UCSD-AML1 (cell line): ENCODE results near the gene B4GALT2.
A peak's percentile ranks its signal among the peaks of the same experiment; 100 is the strongest.

Experiments used
- DNase-seq: peaks from one replicate; lab custom pipeline; 2025; ENCODE audit not compliant: unreplicated experiment; lab: John Stamatoyannopoulos, UW

B4GALT2 gene

DNA sequence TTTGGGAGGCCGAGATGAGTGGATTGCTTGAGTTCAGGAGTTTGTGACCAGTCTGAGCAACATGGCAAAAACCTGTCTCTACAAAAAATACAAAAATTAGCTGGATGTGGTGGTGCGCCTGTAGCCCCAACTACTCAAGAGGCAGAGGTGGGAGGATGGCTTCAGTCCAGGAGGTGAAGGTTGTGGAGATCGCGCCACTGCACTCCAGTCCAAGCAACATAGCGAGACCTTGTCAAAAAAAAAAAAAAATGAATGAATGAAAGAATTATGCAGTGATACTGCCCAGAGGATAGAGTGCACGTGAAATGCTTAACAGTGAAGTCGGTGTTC lies 9.6 kb upstream of the B4GALT2 start:
- no peak for DNase-seq

DNA sequence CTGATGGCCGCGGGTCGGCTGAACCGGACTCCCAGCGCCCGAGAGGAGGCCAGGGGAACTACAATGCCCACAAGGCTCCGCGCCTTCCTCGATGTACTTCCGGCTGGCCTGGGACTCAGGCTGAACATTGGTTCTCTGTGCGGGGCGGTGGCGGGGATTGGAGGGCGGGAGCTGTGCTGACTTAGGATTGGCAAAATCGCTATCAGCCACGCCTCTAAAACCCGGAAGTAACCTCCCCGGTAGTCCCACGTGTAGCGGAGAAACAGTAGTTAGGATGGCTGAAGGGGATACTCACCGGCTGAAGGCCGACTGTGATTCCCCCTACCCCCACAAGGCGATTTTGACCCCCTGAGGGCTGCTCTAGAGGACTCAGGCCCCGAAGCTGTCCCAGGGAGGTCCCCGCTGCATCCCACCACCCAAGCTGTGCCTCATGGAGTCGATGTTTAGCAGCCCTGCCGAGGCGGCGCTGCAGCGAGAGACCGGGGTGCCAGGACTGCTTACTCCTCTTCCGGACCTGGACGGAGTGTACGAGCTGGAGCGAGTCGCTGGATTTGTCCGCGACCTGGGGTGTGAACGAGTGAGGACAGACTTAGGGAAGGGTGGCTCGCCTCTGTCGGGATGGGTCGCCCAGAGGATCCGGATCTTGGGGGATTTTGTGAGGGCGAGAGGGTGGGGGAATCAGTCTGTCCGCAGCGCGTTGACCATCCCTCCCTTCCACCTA lies 9.1 kb upstream of the B4GALT2 start, which contains the start of gene DPH2:
DPH2 (plus strand) TSS at position 265 of the 721 bp plus-strand sequence; CDS start at position 431, 166 bp downstream.
- DNase-seq, result peak; percentile 95

DNA sequence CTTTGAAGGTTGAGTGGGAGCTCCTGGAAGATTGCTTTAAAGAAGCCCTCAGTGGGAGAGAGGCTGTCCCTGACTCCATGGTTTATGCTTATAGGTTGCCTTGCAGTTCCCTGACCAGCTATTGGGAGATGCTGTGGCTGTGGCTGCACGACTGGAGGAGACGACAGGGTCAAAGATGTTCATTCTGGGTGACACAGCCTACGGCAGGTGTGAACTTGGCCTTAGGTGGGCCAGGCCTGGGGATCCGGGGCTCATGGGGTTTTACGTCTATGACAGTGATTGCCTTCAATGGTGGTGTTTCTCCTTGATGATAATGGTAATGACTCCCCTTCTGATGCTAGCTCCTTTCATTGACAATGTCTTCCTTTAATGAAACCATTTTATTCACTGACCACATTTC lies 8.5 kb upstream of the B4GALT2 start:
- no peak for DNase-seq

DNA sequence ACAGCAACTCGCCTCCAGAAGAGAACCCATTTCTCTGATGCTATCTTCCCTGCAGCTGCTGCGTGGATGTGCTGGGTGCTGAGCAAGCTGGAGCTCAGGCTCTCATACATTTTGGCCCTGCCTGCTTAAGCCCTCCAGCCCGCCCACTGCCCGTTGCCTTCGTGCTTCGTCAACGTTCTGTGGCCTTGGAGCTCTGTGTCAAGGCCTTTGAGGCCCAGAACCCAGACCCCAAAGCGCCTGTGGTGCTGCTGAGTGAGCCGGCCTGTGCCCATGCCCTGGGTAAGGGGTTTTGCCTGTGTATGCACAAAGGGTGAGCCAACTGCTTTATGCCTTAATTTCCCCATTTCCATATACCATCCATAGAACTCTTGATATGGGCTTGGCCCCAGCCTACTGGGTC lies 8.1 kb upstream of the B4GALT2 start:
- no peak for DNase-seq

DNA sequence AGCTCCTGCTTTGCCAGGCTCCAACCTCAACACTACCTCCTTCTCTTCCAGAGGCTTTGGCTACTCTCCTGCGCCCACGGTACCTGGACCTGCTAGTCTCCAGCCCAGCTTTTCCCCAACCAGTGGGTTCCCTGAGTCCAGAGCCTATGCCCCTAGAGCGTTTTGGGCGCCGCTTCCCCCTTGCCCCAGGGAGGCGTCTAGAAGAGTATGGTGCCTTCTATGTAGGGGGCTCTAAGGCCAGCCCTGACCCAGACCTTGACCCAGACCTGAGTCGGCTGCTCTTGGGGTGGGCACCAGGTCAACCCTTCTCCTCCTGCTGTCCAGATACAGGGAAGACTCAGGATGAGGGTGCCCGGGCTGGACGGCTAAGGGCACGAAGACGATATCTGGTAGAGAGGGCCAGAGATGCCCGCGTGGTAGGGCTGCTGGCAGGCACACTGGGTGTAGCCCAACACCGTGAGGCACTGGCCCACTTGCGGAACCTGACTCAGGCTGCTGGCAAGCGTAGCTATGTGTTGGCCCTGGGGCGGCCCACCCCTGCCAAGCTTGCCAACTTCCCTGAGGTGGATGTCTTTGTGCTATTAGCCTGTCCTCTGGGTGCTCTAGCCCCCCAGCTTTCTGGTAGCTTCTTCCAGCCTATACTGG lies 7.6 kb upstream of the B4GALT2 start:
- DNase-seq, result no peak

DNA sequence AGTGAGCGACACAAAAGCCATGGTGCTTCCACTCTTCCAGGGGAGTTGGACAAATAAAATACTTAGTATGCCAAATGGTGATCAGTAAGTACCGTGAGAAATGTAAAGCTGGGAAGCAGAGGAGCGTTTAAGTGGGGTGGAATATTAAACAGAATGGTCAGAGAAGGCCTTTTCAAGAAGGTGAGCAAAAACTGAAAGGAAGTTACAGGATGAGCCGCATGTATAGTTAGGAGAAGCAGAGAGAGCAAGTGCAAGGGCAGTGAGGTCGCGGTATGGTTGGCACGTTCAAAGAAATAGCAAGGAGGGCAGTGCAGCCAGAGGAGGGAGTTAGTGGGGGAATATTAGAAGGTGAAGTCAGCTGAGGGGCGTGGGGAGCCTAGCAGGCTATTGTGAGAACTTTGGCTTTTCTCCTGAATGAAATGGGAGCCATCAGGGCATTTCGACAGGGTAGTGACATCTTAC lies 5.0 kb upstream of the B4GALT2 start:
- no peak for DNase-seq

DNA sequence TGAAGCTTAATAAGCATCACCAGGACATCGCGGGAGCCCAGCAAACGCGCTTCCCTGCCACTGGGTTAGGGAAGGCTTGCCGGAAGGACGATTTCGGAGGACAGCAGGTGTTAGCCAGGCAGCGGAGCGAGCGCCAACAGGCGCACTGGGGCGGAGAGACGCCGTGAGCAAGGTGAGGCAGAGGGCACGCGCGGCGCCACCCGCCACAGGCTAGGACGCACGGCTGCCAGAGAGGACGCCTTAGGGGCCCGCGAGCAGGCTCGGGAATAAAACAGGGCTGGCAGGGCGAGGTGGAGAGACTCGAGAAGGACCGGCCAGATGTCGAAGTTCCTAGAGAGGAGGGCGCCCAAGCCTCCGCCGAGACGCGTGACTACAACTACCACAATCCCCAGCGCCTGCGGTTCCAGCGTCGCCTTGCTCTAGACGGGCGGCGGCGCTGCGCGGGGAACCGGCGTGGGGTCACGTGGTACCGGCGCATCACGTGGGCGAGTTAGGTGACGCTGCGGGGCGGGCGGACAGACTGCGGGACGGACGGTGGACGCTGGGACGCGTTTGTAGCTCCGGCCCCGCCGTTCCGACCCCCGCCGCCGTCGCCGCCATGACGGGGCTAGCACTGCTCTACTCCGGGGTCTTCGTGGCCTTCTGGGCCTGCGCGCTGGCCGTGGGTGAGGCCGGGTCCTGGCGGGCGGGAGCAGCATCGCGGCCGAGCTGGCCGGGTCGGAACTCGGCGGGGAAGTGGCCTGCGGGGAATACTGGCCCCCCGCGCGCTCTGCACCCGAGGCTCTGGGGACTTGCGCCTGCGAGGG lies 4.4 kb upstream of the B4GALT2 start, which contains the start of gene ATP6V0B:
ATP6V0B (plus strand) TSS at position 518 of the 806 bp plus-strand sequence; CDS start at position 599, 81 bp downstream.
- DNase-seq, result peak; percentile 94

DNA sequence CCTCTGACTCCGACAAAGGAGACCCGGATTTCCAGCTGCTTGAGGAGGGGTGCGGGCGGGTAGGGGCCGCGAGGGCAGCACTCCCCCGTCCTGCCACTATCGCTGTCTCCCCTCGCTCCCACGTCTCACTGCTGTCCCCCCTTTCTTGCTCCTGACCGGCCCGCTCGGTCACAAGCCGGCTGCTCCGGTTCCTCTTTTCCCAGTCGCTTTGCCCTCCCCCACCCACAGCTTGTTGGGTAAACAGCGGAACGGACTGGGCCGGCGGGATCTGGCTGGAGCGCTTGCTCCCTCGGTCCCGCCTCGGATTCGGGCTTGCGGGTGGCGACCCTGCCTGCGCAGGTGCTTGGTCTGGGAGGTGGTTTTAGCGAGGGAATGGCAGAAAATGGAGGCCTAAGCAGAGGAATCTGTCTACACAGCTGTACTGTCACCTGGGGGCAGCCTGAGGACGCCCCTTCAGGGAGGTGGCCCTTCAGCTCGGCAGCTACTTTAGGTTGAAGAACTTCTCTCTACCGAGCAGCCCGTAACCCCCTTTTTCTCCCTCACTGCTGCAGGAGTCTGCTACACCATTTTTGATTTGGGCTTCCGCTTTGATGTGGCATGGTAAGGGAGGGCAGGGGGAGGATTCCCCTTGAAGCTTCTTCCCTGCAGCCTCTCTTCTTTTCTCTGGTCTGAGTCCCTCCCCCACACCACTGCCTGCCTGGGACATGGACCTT lies 3.6 kb upstream of the B4GALT2 start:
- DNase-seq, result peak; percentile 63

DNA sequence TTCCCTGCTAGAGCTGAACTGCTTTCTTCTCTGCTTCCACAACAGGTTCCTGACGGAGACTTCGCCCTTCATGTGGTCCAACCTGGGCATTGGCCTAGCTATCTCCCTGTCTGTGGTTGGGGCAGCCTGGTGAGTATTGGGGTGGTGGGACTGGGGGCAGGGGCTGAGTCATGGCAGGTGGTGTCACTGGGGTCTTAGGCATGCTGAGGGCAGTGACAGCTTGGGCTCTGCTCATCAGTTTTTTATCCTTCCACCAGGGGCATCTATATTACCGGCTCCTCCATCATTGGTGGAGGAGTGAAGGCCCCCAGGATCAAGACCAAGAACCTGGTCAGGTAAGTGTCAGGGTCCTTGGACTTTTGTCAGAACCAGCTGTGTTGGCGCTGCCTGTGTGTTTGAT lies 3.0 kb upstream of the B4GALT2 start:
- DNase-seq, result no peak

DNA sequence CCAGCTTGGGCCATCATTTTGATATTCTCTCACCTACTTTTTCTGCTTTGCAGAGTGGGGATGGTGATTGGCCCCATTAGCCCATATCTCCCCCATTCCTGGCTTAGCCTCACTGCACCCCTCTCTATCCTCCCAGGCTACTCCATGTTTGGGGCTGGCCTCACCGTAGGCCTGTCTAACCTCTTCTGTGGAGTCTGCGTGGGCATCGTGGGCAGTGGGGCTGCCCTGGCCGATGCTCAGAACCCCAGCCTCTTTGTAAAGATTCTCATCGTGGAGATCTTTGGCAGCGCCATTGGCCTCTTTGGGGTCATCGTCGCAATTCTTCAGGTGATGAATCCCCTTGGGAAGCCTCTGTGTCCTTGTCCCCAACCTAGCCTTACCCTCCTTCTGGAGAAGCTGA lies 2.1 kb upstream of the B4GALT2 start:
- DNase-seq, result no peak

DNA sequence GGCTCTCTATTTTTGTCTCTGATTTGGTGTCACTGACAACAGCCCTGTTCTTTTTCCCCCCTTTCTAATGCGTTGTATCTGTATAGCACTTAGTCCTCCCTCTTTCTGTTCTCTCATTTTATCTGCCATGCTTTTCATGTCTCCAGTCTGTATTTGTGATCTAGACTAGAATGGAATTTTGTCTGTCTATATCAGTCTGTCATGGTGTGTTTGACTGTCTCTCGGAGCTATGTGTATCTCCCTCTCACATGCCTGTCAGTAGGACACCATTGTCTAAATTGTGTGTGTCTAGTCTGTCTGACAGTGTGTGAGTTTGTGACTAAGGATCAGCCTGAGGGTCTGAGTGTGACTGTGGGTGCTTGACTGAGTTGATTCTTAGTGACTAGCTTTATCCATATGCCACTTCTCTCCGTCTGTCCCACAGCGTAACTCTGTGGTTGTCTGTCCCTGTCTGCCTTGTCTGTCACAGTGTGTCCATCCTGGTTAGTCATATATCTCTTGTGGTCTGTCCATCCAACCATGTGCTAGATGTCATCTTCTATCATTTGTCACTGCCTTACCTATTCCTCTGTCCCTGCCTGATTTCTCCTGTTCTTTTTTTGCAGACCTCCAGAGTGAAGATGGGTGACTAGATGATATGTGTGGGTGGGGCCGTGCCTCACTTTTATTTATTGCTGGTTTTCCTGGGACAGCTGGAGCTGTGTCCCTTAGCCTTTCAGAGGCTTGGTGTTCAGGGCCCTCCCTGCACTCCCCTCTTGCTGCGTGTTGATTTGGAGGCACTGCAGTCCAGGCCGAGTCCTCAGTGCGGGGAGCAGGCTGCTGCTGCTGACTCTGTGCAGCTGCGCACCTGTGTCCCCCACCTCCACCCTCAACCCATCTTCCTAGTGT lies 1.4 kb upstream of the B4GALT2 start:
- no peak for DNase-seq

DNA sequence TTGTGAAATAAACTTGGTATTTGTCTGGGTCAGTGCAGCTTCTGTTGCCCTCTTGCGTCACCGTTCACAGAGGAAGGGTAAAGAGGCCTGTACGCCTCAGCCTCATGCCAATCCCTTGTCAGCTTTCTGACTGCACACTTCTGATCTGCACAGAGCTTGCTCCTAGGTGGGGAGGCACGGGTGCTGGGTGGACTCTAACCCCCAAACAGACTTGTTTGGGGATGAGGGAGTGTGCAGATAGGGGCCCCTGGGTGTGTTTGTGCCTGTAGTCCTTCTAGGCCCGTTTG lies 803 bp upstream of the B4GALT2 start:
- no peak for DNase-seq

DNA sequence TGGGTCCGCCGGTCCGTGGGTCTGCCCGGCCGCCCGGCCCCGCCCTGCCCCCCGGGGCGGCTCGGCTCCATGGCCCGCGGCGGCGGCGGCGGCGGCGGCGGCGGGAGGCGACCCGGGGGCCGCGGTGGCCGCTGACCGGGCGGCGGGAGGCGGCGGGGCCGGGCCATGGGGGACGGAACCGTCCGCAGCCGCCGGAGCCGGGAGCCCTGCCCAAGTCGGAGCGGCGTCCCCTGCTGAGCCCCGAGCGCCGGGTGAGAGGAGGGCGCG lies 184 bp downstream of the B4GALT2 start:
- no peak for DNase-seq

DNA sequence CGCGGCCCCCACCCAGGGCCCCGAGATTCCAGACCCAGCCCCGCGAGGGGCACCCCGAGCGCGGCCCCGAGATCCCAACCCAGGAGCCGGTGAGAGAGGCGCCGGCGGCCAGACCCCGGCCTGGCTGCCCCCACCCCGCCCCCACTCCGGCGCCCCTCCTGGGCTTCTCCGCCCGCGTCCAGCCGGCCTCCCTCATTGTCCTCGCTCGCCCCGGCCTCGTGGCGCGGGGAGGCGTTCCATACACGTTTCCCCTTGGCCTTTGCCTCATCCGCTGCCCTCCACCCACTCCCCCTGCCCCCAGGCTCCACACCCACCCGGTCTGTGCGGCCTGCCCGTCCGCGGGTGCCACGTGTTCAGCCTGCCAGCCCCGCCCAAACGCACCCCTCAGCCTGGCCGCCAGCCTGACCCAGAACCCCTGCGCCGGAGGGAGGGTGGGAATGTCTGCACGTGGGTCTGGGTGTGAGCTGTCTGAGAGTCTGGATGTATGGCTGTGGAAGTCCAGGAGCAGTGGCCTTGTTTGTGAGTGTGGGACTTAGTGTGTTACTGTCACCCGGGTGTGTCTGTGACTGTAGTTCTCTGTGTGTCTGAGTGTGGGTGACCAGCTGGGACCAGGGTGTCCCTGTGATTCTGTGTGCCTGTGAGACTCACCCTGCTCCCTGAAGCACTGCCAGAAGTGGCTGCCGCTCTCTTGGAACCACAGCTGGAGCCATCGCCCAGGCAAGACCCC lies 681 bp downstream of the B4GALT2 start:
- DNase-seq, result no peak

DNA sequence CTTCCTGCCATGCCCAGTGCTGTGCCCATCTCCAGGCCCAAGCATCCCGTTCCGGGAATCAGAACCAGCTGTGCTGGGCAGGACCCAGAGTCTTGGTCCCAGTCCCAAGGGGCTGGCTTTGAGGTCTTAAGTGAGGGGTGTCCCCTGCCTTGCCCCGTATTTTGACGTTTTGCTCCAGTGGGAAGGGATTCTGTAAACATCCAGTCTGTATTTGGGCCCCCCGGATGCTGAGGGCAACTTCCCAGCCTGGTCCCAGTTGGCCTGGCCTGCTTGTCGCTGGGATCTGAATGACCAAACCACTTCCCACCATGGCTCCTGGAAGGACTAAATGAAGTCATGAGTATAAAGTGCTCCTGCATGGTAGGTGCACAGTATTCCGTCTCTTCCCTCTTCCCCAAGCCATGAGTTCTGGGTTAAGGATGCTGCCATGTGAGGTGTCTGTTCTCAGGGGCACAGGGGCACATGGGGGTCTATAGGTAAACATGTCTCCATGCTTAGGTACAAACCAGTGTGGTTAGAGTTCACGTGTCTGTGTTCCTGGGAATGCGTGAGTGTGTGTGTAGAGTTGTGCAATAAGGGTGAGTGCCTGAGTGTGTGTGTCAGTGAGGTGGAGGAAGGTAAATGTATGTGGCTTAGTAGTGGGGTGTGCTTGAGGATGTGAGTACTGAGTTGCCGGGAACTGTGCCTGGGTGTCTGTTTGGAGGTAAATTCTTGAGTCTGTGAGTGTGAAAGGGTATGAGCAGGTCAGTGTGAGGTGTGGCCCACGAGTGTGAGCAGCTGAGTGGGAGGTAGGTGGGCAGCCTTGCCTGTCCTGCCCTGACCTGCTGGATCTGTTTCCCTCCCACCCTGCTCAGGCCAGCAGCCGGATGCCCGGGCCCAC lies 1.5 kb downstream of the B4GALT2 start:
- DNase-seq, result no peak

DNA sequence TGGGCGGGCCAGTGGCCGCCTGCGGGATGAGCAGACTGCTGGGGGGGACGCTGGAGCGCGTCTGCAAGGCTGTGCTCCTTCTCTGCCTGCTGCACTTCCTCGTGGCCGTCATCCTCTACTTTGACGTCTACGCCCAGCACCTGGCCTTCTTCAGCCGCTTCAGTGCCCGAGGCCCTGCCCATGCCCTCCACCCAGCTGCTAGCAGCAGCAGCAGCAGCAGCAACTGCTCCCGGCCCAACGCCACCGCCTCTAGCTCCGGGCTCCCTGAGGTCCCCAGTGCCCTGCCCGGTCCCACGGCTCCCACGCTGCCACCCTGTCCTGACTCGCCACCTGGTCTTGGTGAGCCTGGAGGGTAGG lies 2.1 kb downstream of the B4GALT2 start:
- no peak for DNase-seq

DNA sequence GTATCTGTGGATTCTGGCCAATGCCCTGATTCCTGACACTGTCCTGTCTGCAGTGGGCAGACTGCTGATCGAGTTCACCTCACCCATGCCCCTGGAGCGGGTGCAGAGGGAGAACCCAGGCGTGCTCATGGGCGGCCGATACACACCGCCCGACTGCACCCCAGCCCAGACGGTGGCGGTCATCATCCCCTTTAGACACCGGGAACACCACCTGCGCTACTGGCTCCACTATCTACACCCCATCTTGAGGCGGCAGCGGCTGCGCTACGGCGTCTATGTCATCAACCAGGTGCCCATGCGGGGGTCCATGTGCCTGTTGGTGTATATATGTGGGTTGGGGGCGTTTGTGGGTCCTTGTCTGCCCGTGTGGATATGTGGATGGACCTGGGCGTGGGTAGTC lies 2.6 kb downstream of the B4GALT2 start:
- no peak for DNase-seq

DNA sequence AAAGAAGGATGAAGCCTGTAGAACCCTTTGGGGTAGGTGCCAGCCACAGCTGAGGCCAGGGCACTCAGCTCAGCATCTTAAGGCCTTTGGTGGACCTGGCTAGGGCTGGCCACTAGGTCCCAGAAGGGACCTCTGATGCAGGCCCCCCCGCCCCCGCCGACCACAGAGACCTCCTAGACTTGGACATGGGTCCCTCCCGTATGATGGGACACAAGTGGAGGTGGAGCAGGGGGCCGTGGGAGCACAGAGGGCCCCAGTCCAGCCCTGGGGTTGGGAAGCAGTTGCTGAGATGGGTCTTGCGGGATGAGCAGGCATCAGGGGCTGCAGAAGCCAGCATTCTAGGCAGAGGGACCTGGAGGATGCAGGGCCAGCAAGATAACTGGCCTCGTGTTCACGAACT lies 3.2 kb downstream of the B4GALT2 start:
- DNase-seq, result no peak

DNA sequence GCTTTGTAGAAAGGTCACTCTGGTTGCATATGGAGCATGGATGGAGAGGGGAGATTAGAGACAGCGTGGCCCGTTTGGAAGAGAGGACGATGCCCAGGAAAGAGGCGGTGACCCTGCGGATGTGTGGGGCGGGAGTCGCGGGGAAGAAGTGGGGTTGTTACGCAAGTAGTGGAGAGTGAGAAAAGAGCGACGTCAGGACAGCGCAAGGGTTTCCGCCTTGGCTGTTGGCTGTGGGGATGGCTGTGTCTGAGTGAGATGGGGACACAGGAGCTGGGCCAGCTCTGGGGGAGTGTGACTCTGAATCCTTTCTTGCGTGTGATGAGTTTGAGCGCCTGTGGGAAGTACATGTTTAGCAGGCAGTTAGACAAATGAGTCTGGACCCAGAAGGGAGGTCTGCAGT lies 3.8 kb downstream of the B4GALT2 start:
- DNase-seq, result no peak
